Astrocyte (in vitro differentiated cells and primary cell): ENCODE results near the gene PCDH10.

ENCODE experiments used
- CTCF ChIP-seq: IDR thresholded peaks from 2 replicates; pipeline ENCODE4 v1.5.1; 2011; ENCODE audit warnings: low read depth, mild to moderate bottlenecking, inconsistent platforms, low read length, moderate library complexity; ENCODE audit not compliant: insufficient read depth
- EZH2 ChIP-seq: IDR thresholded peaks from 2 replicates; pipeline ENCODE4 v1.6.1; 2012; ENCODE audit warnings: mild to moderate bottlenecking, low read length, inconsistent platforms; ENCODE audit not compliant: insufficient read depth

- no peak for TF ChIP-seq CTCF
- no peak for TF ChIP-seq EZH2
These were observed 29.9 kb downstream of the PCDH10 start for GRCh38 chr4:133178956-133179355.
